Measurements from ENCODE around the gene RAB3C.

Gene RAB3C

DNA sequence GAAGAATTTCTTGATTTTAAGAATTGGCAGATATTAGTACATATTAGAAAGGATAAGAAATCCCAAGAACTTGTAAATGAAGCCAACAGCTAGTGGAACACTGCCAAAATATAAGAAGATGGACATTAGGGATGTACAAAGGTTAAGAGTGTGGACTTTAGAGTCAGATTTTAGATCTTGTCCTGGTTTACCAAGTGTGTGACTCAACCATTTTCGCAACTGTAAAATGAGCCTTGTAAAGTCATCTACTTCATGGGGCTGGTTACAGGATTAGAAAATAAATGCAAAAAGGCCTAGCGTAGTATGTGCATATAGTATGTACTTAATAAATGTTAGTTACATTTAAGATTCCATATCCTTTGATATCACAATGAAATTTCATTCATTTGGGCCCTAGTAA is 260.0 kb downstream of the RAB3C start:
- no peak for DNase-seq

DNA sequence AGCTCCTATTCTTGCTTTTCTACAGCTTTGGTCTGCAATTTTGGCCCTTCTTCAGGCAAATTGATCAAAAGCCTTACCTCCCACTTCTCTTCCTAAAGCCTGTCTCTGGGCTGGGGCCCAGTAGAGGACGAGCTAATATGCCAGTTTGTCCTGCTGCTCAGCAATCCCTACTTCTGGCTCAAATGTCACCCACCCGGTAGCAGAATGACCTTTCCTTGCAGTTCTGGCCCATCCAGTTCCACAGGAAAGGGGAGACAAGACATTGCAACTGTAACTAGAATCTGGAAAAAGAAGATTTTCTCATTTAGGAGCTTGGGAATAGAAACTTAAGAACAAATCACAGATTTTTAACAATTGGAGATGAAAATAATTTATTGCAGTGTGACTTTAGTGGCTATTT is 261.5 kb downstream of the RAB3C start:
- no peak for DNase-seq

GRCh38 chr5:58847041-58847440 is 264.2 kb downstream of the RAB3C start:
- DNase-seq = no peak

GRCh38 chr5:58849223-58849622 is 266.3 kb downstream of the RAB3C start:
- DNase-seq = no peak

DNA sequence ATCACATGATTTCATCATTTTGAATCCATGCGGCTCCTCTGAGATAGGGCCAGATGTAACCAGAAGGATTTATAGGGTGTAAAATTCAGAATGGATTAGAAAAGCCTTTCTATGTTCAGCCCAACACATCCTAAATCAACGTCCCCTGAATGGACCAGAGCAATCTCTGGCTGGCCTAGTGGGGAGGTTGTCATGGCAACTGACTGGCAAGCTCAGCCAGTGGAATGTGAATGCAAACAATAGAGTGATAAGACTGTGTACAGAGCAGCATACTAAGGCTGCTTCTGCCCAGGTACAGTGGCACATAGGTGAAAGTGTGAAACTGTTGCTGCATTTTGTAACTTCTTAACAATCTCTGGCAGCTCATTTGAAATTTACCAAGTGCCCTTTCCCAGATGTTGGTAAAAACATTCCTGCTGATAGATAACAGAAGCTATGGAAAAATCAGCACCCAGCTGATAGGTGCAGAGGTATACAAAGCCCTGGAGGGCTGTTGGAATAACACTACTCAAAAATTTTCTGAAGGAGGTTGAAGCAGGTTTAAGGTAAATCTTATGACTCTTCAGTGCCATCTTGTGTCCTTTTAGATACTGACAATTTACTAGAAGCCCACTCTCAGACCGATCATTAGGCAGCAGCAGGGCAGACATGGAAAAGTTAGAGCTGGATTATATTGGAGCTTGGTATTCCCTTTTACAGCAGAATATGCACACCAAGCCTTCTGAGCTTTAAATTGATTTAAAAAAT is 267.2 kb downstream of the RAB3C start:
- DNase-seq = peak; percentile 17

DNA sequence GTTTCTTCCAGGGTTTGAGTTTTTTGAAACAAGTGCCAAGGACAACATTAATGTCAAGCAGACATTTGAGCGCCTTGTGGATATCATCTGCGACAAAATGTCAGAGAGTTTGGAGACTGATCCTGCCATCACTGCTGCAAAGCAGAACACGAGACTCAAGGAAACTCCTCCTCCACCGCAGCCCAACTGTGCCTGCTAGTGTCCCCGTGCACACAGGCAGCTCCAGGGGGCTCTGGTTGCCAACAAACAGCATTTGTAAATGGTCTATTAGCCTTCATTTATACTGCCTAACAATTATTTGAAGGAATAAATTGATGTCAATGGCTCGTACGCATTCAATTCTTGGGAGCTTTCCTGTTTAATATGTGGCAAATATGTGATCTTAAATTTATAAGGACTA is 268.3 kb downstream of the RAB3C start:
- DNase-seq = no peak

GRCh38 chr5:58851571-58851970 is 268.7 kb downstream of the RAB3C start:
- no peak for DNase-seq

DNA sequence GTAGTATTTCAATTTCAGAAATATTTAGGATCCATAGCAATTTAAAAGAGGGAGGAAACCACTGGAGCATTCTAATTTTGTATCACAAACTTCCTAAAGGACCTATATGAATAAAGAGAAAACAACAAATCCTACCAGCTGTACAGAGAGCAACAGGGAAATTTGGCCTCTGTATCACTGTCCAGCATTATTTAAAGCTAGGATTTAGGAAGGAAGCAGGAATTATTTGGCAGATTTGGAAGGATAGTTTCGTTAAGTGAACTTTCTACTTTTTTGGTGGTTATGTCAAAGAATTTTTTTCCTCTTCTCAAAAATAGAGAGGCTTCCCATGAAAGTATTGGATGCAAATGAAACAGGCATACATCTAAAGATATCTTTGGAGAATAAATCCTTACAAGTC is 269.7 kb downstream of the RAB3C start:
- DNase-seq = no peak

DNA sequence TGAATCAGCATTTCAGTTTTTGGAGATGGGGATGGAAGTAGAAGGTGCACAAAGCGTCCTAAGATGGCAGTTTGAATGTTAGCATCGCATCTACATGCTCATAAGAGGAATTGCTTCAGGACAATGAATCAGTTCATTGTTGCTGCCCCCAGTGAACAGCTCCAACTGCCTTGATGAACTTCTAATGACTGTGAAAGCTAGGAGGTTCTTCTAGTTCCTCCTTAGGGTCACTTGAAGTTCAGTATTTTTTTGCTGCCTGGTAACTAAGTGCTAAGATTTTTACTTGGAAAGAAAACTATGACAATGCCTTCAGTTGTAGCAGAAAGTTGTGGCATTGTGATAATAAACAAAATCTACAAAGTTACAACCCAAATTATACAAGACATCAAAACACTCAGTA is 271.6 kb downstream of the RAB3C start:
- DNase-seq = no peak

DNA sequence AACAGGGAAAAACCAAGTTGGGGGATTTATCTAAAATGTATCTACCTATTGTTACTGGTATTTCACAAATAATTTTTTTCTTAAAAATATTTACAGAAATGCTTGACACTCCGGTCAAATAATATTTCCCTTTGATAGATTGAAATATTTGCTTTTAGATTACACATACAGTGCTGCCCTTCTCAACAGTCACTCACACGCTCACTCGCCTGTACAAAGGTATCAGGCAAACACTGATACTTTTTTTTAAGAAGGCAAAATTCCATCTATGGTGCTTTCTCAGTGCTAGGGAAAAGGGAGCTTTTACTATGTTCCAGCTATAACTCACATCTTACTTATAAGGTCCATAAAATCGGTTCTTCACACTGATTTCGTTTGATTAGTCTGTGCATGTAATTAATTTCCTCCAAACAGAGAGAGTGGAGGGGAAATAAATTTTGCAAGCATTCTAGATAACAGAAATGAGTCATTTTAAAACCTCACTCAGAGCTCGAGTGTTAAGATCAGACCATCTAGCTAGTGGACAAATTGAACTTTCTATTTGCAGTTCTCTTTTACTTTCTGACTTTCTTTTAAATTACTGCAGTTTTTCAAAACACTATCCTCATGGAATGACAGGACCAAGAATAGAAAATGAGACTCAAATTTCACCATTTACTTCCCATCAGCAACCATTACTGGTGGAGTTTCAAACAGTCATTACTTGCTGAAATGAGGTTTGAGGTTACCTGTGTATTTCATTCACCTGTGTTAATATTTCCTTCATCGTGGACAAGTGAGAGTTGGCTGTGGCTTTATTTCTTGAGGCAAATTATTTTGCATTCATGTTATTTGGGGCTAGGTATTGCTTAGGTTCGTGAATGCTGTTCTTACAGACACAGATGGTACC is 273.2 kb downstream of the RAB3C start:
- DNase-seq = no peak

GRCh38 chr5:58857609-58858008 is 274.7 kb downstream of the RAB3C start:
- no peak for DNase-seq

- no peak for DNase-seq
Observed at GRCh38 chr5:58860680-58861079, 277.8 kb downstream of the RAB3C start.

- DNase-seq = no peak
Observed at GRCh38 chr5:58868931-58869330, 286.1 kb downstream of the RAB3C start.

GRCh38 chr5:58871648-58872242 is 288.9 kb downstream of the RAB3C start:
- peak; percentile 56 for DNase-seq

GRCh38 chr5:58872670-58873273 is 289.9 kb downstream of the RAB3C start:
- no peak for DNase-seq

DNA sequence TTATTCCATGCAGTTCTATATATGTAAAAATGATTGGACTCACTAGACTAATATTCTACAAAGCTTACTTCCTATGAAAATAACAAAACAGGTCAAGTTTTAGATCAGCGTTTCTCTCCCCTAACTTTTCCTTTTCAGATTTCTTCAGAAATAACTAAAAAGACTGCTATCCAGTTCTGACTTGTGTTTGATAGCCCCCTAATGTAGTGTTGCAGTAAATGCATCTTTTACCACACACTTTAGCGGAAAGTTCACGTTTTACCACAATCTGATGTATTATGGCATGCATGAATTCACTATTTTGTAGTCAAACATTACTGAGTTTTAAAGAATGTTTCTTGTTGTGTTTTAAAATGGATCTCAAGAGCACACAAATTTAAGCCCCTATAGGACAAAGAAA is 292.7 kb downstream of the RAB3C start:
- DNase-seq = no peak

DNA sequence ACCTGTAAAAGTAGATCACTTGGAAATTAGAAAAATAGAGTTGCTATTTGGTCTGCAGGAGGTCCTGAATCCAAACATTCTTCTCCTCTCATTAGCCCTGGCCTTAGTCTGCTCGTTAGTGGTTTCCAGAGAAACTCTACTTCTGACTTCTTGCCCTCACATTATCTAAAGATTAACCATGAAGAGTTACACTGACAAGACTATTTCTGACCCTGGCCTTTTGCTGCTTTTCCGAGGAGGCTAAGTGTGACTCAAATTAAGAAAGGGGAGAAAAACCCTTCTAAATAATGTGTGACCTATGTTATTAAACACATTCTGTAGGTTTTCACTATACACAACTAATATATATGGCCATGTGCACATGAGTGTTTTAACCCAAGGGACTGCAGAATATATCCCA is 302.4 kb downstream of the RAB3C start:
- DNase-seq = no peak

DNA sequence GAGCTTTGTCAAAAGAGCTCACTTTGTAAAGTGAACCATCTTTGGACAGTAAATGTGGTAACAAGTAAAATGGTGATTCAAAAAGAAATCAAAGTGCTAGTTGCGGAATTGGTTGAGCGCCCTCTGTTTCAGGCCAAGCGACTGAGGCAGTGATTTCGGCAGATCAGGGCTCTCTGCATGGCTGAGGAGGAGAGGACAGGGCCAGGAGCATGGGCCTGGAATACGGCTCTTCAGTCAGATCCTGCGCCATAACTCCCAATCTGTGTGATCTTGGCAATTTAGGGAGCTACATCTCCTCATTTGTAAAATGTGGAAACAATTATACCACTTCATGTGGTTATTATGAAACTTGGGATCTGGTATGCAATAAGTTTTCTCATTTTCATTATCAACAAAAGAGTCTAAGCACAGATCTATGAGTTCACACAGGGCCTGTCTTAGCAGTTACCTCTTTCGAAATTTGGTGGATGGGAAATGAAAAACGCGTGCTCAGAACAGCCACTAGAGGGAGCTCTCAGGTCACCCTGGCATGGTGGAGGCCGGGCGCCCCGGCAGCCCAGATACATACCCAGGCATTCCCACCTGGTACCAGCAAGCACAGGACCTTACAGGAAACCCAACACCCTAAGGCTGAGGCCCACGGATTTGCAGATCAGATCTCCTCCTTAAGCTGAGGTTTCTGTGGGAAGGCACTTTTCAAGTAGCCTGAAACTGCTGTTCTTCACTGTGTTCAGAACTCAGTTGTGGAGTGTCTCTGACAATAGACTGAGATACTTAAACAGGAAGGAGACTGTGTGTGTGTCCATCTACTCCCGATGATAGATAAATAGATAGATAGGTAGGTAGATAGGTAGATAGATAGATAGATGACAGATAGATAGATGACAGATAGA is 303.7 kb downstream of the RAB3C start:
- peak; percentile 84 for DNase-seq

DNA sequence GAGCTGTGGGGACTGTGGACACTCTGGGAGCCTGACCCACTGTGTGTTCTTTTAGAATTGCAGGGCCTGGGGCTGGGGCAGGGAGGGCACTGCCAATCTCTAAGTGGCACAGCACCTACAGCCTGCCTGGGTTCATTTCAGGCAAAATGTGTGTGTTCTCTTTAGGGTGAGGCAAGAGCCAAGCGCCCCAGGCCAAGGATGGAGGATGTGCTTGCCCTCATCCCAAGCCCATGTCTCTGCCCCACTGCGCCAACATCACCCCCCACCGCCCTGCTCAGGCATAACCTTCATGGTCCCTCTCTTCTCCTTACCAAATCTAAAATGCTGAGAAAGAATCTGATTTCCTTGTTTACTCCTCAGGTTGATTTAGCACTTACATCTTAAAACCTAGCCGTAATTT is 304.4 kb downstream of the RAB3C start:
- DNase-seq = no peak

DNA sequence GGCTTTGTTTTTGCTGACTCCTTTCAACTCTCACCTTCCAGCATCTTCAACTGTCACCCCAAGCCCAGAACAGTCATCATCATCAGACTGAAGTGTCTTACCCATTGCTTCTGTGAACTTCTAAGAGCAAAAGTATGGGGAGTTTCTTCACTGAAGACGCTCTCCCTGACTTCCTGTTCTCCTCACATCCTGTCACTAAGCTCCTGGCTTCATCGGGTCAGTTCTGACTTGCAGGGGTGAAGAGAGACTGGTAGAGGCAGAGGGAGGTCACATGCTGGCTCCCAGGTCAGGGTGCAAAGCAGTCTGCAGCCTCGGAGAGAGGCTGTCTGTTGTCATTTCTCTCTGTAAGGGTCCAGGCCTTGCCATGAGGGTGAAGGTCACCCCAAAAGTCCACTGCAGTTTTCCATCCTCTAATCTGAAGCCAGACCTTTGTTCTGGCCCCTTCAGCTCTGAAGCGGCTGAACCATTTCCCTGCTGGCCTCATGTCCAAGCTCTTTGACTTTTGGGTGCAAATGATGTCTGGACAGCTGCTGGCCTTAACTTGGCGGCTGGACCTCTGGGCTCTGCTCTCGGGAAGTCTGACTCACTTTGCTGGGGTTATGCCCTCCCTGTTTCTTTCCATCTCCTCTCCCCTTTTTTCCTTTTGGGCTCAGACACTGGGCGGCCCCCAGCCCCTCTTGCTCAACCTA is 305.0 kb downstream of the RAB3C start:
- peak; percentile 48 for DNase-seq

- DNase-seq = no peak
Observed at GRCh38 chr5:58890265-58890664, 307.4 kb downstream of the RAB3C start.

DNA sequence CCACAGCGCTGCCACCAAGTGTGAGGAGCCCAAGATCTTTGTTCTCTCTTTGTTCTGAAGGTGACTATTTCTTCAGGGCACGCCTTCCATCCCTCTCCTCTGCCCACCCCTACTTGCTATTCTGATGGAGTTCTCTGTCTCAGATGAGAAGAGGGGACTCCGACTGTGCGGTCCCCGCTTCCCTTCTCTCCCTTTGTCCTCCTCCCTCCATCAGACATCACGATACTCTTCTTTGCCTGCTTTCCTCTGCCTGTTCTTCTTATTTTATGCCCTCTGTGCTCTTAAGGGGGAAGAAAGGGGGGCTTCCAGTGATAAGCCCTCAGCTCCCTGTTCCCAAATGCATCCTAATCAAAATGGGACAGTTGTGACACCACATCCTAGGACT is 307.8 kb downstream of the RAB3C start:
- DNase-seq = no peak
